Muscle layer of colon (tissue), 2 donors: ENCODE results near the gene CCDC88B.

Source experiments
- H3K27ac ChIP-seq: one replicate; pipeline ENCODE4 v1.7.0; 2013; ENCODE audit warnings: low read depth, mild to moderate bottlenecking, low read length, moderate library complexity
- H3K27me3 ChIP-seq, 2 donors: one replicate each; pipeline ENCODE4 v1.7.0; 2013; ENCODE audit warnings: low read length in 2 of 2, mild to moderate bottlenecking in 2 of 2; ENCODE audit not compliant: insufficient read depth in 2 of 2, control insufficient read depth in 1 of 2
- H3K36me3 ChIP-seq: one replicate; pipeline ENCODE4 v1.7.0; 2013; ENCODE audit warnings: mild to moderate bottlenecking, low read length; ENCODE audit not compliant: insufficient read depth
- H3K4me1 ChIP-seq: one replicate; pipeline ENCODE4 v1.7.0; 2013; ENCODE audit warnings: mild to moderate bottlenecking, low read length; ENCODE audit not compliant: insufficient read depth
- H3K4me3 ChIP-seq, 2 donors: one replicate each; pipeline ENCODE4 v1.7.0; 2013; ENCODE audit warnings: low read length in 2 of 2, low read depth in 1 of 2, mild to moderate bottlenecking in 1 of 2, moderate library complexity in 1 of 2
- H3K9ac ChIP-seq: one replicate; pipeline ENCODE4 v1.7.0; 2013; ENCODE audit warnings: low read length
- H3K9me3 ChIP-seq: one replicate; pipeline ENCODE4 v1.7.0; 2013; ENCODE audit warnings: mild to moderate bottlenecking, low read length
- donor health status: abdominal sarcoma.
- donor health status: Adenocarcinoma of cecum.

Gene CCDC88B

DNA sequence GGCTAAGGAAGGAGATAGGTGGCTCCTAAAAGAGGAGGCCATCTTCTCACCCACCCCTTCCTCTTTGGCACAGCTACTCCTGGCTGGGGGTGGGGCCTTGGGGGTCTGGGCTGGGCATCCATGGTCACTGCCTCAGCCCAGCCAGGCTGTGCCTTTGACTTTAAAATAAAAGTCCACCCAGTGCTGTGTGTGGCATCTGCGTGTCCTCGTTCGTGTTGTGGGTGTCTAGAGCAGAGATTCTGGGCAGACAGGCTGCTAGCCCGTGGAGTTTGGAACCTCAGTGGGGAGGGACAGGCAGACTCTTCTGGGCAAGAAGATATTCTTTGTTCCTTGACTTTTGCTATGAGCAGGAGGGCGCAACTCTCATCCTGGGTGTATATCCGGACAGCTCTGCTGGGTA is 32.0 kb downstream of the CCDC88B start:
- H3K4me1 ChIP-seq, result peaks cover 11% of the 10 kb centered on the region
- no peaks in the 10 kb centered on the region for H3K27me3 ChIP-seq
- peaks cover 17% of the 10 kb centered on the region for H3K36me3 ChIP-seq
- H3K9me3 ChIP-seq, result no peaks in the 10 kb centered on the region
- H3K4me3 ChIP-seq, result no peak overlapping the region
- no peak overlapping the region for H3K9ac ChIP-seq
- no peak overlapping the region for H3K27ac ChIP-seq

DNA sequence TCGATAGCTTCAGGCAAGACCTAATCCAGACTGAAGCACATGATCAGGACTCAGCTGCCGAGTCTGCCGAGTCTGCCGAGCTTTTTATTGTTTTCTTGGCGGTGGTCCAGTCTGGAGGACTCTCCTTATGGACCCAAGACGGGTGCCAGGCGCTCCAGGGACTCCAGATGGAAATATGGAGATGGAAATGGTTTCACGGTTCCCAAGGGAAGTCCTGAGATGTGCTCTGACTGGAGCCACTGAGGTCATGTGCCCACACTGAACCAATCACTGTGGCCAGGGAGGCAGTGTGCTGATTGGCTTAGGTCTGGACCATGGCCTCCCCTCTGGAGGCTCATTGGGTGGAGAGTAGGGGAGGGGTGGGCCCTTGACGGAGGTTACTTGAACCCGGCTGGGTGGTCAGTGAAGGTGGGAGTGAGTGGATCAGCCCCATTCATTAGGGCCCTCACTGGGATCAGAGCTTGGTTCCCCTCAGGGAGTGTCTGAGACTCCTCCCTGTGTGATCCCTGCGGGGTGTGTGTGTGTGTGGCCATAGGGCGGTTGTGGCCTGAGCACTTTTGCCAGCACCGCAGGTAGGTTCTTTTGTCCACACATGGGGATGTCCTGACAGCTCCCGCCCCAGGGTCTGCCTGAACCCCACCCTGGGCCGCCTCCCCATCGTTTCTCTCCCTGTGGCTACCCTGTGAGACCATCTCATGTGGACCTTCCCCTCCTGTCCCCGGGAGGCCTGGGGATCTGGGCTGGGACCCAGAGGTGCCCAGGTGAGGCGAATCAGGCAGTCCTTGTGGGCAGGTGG is 33.0 kb downstream of the CCDC88B start:
- Histone ChIP-seq H3K9ac (no peak overlapping the region), H3K36me3 (peaks cover 11% of the 10 kb centered on the region), H3K27ac (no peak overlapping the region), H3K9me3 (no peaks in the 10 kb centered on the region), H3K4me3 (no peak overlapping the region), H3K4me1 (peaks cover 11% of the 10 kb centered on the region), H3K27me3 (no peaks in the 10 kb centered on the region)

DNA sequence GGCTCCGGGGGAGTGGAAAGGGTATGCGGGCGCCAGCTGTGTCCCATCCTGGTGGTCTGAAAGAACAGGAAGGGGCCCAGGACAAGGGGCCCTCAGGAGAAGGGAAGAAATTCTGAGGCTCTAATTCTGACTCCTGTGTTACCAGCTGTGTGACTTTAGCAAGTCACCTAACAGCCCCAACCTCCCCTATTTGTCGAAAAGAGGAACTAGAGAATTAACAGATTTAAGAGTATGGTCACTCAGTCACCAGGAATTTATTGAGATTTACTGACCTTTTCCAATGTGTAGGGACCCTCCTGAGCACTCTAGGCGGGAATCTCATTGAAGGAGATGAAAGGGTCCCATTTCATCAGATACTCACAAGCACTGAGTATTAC is 33.6 kb downstream of the CCDC88B start:
- Histone ChIP-seq H3K36me3 (peaks cover 7% of the 10 kb centered on the region), H3K9ac (no peak overlapping the region), H3K9me3 (no peaks in the 10 kb centered on the region), H3K4me1 (peaks cover 16% of the 10 kb centered on the region), H3K27ac (no peak overlapping the region), H3K27me3 (no peaks in the 10 kb centered on the region), H3K4me3 (no peak overlapping the region)

DNA sequence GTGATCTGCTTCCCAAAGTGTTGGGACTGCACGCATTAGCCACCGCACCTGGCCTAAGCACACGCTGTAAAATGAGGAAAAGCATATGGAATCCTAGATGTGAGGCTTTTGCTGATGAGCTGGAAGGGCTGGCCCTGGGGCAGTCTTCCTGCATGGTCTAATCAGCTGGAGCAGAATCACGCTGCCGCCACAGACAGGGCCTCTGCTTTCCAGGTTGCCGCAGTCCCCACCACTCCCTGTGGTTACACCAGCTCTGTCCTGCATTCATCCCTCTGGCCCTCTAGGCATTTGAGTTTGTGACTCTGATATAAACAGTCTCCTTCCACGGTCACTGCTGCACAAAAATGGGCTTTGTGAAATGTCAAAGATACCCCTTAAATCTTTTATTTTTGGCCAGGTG is 36.1 kb downstream of the CCDC88B start:
- Histone ChIP-seq H3K9me3 (no peaks in the 10 kb centered on the region), H3K4me1 (peaks cover 16% of the 10 kb centered on the region), H3K9ac (no peak overlapping the region)

DNA sequence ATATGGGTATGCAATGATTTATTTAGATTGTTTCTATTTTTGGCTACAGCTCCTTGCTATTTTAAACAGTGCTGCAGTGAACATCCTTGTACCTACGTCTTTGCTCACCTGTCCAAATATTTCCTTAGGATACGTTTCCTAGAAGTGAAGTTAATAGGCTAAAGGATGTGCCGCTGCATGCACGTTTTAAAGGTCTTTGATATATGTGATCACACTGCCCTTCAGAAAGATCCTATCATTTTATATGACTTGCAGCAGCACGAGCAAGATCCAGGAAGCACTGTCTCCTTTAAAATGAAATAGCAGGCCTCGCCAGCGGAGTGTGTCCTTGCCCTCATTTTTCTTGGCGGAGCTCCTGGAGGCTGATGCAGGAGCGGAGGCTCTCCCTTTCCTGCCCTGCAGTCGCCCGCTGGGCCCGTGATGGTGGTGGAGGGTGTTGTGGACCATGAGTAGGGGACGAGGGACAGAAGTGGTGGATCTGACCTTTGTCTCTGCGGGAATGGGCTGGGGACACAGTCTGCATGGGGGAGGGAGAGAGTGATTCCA is 38.4 kb downstream of the CCDC88B start:
- Histone ChIP-seq H3K9ac (no peak overlapping the region), H3K4me3 (no peak overlapping the region), H3K4me1 (peaks cover 6% of the 10 kb centered on the region), H3K9me3 (no peaks in the 10 kb centered on the region), H3K27ac (no peak overlapping the region), H3K36me3 (no peaks in the 10 kb centered on the region), H3K27me3 (no peaks in the 10 kb centered on the region)

More for the DNA sequence above, 36.1 kb downstream of the CCDC88B start:
- Histone ChIP-seq H3K27me3 (no peaks in the 10 kb centered on the region), H3K36me3 (no peaks in the 10 kb centered on the region), H3K4me3 (no peak overlapping the region), H3K27ac (no peak overlapping the region)

DNA sequence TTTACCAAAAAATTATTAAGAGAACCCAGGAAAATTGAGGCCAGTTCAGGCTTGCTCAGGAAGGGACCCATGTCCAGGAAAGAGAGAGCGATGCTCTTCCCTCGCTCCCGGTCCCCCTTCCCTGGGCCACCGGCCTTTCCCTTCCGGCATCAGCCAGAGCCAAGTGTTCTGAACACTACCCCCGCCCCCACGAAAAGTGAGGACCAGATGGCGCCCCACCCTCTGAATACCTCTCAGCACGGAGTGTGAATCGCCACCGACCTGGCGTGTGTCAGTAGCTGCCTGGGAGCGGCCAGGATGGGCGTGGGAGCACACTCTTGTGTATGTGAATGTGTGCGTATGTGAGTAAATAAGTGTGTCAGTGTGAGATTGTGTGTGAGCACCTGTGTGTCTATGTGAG is 39.2 kb downstream of the CCDC88B start:
- H3K4me1 ChIP-seq, result peaks cover 6% of the 10 kb centered on the region
- H3K9ac ChIP-seq, result no peak overlapping the region
- H3K27ac ChIP-seq, result no peak overlapping the region
- no peaks in the 10 kb centered on the region for H3K36me3 ChIP-seq
- no peak overlapping the region for H3K4me3 ChIP-seq
- H3K27me3 ChIP-seq, result no peaks in the 10 kb centered on the region
- H3K9me3 ChIP-seq, result no peaks in the 10 kb centered on the region

DNA sequence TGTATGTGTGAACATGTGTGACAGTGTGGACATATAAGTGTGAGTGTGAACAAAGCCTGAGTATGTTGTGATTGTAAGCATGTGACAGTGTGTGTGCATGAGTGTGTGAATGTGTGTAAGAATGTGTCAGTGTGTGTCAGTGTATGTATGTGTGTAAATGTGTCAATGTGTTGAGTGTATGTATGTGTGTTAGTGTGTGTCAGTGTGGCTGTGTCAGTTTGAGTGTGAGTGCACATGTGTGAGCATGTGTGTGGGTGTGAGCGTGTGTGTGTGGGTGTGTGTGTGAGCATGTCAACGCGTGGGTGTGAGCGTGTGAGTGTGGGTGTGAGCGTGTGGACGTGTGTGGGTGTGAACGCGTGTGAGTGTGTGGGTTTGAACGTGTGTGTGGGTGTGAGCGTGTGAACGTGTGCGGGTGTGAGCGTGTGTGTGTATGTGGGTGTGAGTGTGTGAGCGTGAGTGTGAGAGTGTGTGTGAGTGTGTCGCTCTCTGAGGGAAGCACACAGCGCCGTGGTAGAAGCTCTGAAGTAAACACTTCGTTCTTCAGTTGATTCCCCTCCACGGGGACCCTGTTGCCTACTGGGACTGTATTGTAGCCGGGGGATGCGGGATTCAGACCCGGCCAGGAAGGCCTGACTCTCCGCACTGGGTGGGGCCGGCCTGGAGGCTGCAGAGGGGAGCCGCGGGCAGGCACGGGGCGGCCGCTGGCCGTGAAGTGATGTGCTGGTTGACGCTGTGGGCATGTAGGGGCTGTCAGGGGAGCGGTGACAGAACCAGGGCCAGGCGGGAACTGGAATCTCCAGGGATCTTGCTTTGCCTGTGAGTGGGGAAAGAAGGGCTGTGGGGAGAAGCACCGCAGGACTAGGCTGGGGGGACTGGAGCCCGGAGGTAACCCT is 40.1 kb downstream of the CCDC88B start:
- Histone ChIP-seq H3K36me3 (no peaks in the 10 kb centered on the region), H3K27me3 (no peaks in the 10 kb centered on the region), H3K27ac (no peak overlapping the region), H3K4me1 (peaks cover 10% of the 10 kb centered on the region), H3K9me3 (no peaks in the 10 kb centered on the region), H3K9ac (no peak overlapping the region), H3K4me3 (no peak overlapping the region)

DNA sequence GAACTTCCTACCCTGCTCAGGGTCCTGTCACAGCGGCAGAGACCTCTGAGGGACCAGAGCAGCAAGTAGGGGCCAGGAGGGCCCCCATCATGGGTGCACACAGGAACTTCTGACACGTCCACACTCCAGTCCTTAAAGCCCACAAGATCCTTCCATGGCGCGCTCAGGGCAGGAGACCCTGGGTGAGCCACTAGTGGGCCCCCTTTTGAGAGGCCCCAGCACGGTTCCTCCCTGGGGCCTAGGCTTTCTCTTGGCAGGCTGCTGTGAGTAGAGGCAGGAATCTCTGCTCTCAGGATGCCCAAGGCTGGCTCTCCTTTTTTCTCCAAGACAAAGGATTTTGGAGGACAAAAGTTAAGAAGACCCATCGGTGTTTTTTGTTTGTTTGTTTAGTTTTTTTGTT is 41.3 kb downstream of the CCDC88B start:
- H3K4me3 ChIP-seq, result no peak overlapping the region
- H3K4me1 ChIP-seq, result peaks cover 19% of the 10 kb centered on the region
- H3K36me3 ChIP-seq, result no peaks in the 10 kb centered on the region
- H3K27ac ChIP-seq, result no peak overlapping the region
- no peaks in the 10 kb centered on the region for H3K27me3 ChIP-seq
- H3K9me3 ChIP-seq, result no peaks in the 10 kb centered on the region
- no peak overlapping the region for H3K9ac ChIP-seq

DNA sequence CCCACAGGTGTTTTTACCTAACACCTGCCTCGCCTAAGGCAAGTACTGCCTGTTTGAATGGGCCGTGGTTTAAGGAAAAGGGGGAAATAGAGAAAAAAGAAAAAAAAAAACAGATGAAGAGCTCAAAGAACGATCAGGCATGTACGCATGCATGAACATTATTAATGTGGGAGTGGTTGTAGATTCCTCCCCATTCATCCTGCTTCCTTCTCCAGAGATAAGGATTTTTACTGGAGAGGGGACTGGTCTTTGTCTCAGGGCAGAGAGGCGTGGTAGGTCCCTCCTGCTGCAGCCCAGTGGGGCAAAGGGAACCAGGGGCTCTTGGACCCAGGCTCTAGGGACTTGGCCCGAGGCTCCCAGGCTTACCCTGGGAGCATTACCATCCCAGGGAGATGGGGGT is 42.0 kb downstream of the CCDC88B start:
- H3K36me3 ChIP-seq, result no peaks in the 10 kb centered on the region
- H3K27me3 ChIP-seq, result no peaks in the 10 kb centered on the region
- H3K27ac ChIP-seq, result no peak overlapping the region
- H3K4me3 ChIP-seq, result no peak overlapping the region
- no peak overlapping the region for H3K9ac ChIP-seq
- no peaks in the 10 kb centered on the region for H3K9me3 ChIP-seq
- peaks cover 19% of the 10 kb centered on the region for H3K4me1 ChIP-seq

DNA sequence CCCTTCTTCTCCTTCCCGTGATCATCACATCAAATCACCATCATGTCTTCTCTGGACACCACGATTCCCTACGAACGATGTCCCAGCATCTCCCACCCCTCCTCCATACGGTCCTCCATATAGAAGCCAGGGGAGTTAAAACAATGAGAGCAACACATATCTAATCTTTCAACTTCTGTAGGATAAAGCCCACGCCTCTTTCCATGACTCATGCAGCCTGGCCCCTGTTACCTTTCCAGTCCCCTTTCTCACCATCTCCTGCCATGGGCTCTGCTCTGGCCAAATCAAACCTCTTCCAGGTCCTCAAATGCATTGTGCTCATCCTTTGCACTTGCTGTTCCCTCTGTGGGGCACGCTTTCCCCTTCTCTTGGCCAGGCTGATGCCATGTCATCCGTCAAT is 42.6 kb downstream of the CCDC88B start:
- Histone ChIP-seq H3K27me3 (no peaks in the 10 kb centered on the region), H3K36me3 (no peaks in the 10 kb centered on the region), H3K9ac (no peak overlapping the region), H3K4me3 (no peak overlapping the region), H3K9me3 (no peaks in the 10 kb centered on the region), H3K4me1 (peaks cover 19% of the 10 kb centered on the region), H3K27ac (no peak overlapping the region)

DNA sequence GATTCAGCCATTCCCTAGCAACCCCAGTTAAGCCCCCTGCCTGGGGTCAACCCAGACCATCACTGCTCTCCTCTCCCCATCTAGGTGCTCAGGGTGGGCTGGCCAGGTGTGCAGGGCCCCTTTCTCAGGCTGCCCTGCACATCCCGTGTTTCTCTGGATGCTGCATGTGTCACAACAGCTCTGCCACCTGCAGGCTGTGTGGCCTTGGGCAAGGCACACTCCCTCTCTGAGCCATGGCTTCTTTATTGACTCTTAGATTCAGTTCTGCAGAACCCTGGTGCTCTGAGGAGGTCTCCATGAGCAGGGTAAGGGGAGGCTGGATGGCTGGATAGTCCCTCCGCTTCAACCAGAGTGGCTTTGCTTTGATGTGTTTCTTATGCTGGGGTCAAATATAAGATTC is 43.6 kb downstream of the CCDC88B start:
- Histone ChIP-seq H3K9ac (no peak overlapping the region), H3K27me3 (no peaks in the 10 kb centered on the region), H3K4me3 (no peak overlapping the region), H3K4me1 (peaks cover 13% of the 10 kb centered on the region), H3K36me3 (no peaks in the 10 kb centered on the region), H3K9me3 (no peaks in the 10 kb centered on the region), H3K27ac (no peak overlapping the region)
